Heart left ventricle (tissue), 13 donors: ENCODE data around the gene MZT2A.
"Not testable (repeated sequence)": the region's sequence is repeated elsewhere in the genome, so short reads cannot be mapped to it uniquely, and the experiment has no call there.

ENCODE experiments used
- POLR2A ChIP-seq, 2 donors: fragments of 450-650 bp; IDR thresholded peaks; one replicate each; pipeline ENCODE4 v1.6.1; 2017; ENCODE audit warnings: antibody characterized with exemption in 2 of 2, mild to moderate bottlenecking in 2 of 2, moderate library complexity in 2 of 2
- TF ChIP-seq, protein P1 (sequence below), 12 donors: fragments of 200-600 bp; sonication (generic) in 4 of 12; IDR thresholded peaks; one replicate each; pipeline versions ENCODE4 v1.5.0 to v1.8.0; 2018 to 2022; ENCODE audit warnings: antibody characterized with exemption in 12 of 12, mild to moderate bottlenecking in 5 of 12
- donor health status: ischemic (EF 13 %, LVEDD 7.1; RV severe dilation, severe dysfunction).
- donor health status: DM: no; HTN: yes; CAD: no.
- donor health status: DM: no; HTN: no; CAD: no.
- donor health status: ischemic (EF 25% LVEDD 6.9; RV normal size, moderate dysfunction).
- donor health status: ischemic (EF 25% LVEDD 5.7; RV mildly dilated, moderate dysfunction).
- donor health status: ischemic (EF 35%, LVEDD 5.7; RV mildly dilated, moderate dysfunction).
- donor health status: nonischemic (EF 11% LVEDD 7.7; RV severe dilation, severe dysfunction).
- donor health status: DM: yes; HTN: yes; CAD: no.
- donor health status: PGD.
- donor health status: ischemic (EF 29% LVEDD 5.4; RV normal size, mild dysfunction).
- donor health status: nonischemic (EF 23%, LVEDD 6.1; RV moderate dilation, normal function).

DNA sequence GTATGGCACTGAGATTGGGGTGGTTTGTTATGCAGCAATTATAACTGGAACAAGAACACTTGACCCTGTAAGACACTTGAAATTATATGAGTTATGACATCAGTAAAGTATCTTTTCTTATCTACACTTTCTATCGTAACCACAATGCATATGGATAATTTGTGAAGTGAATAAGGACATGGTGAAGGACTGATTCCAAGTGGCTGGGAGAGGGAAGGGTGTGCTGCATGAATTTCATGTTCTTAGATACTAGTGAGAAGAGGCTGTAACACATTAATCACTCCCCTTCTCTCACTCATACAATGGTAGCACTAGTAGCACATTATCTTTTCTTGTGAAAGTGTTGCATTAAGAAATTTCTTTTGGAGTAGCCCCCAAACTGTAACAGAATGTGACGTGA is 37.3 kb downstream of the MZT2A start:
- TF ChIP-seq POLR2A (IDR thresholded peaks at IDR 0.05): not testable (repeated sequence)
- TF ChIP-seq, protein P1, sequence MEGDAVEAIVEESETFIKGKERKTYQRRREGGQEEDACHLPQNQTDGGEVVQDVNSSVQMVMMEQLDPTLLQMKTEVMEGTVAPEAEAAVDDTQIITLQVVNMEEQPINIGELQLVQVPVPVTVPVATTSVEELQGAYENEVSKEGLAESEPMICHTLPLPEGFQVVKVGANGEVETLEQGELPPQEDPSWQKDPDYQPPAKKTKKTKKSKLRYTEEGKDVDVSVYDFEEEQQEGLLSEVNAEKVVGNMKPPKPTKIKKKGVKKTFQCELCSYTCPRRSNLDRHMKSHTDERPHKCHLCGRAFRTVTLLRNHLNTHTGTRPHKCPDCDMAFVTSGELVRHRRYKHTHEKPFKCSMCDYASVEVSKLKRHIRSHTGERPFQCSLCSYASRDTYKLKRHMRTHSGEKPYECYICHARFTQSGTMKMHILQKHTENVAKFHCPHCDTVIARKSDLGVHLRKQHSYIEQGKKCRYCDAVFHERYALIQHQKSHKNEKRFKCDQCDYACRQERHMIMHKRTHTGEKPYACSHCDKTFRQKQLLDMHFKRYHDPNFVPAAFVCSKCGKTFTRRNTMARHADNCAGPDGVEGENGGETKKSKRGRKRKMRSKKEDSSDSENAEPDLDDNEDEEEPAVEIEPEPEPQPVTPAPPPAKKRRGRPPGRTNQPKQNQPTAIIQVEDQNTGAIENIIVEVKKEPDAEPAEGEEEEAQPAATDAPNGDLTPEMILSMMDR (IDR thresholded peaks at IDR 0.05): not testable (repeated sequence)
